H1 (cell line): Measurements from ENCODE around the gene POC1B.

Source experiments
- CHD2 ChIP-seq: IDR thresholded peaks from 2 replicates; pipeline ENCODE4 v1.6.1; 2012; ENCODE audit warnings: low read length, improper control_type of control experiment
- EP300 ChIP-seq, 2 experiments: IDR thresholded peaks; 1 replicate in 1 of 2; 2 replicates in 1 of 2; pipeline ENCODE4 v1.6.1; 2011 to 2012; ENCODE audit warnings: low read depth in 2 of 2, low read length in 2 of 2, mild to moderate bottlenecking in 2 of 2, borderline replicate concordance in 1 of 2, inconsistent platforms in 1 of 2, moderate library complexity in 1 of 2
- GTF2F1 ChIP-seq: IDR thresholded peaks from 2 replicates; pipeline ENCODE4 v1.6.1; 2012; ENCODE audit warnings: low read depth, low read length, improper control_type of control experiment, borderline replicate concordance
- HDAC2 ChIP-seq, 2 experiments: fragments of 300-600 bp in 1 of 2; sonication (generic) in 1 of 2; IDR thresholded peaks; 2 replicates each; pipeline ENCODE4 v1.6.1; 2011 to 2012; ENCODE audit warnings: low read depth in 2 of 2, low read length in 2 of 2, mild to moderate bottlenecking in 2 of 2, moderate library complexity in 2 of 2, borderline replicate concordance in 1 of 2, inconsistent platforms in 1 of 2
- RAD21 ChIP-seq, 2 experiments: IDR thresholded peaks in 1 of 2; conservative IDR thresholded peaks in 1 of 2; 2 replicates each; pipeline ENCODE4 v1.6.1; 2011; ENCODE audit warnings: low read depth in 2 of 2, low read length in 2 of 2, improper control_type of control experiment in 1 of 2, inconsistent platforms in 1 of 2, mild to moderate bottlenecking in 1 of 2, moderate library complexity in 1 of 2
- SP2 ChIP-seq: IDR thresholded peaks from 2 replicates; pipeline ENCODE4 v1.6.1; 2012; ENCODE audit warnings: mild to moderate bottlenecking, low read length, inconsistent platforms
- ZNF274 ChIP-seq: IDR thresholded peaks from 2 replicates; pipeline ENCODE4 v1.7.0; 2012; ENCODE audit warnings: low read length, borderline replicate concordance; ENCODE audit errors: extremely low read depth
- TF ChIP-seq, protein P1 (sequence below), 3 experiments: IDR thresholded peaks; 1 replicate in 2 of 3; 2 replicates in 1 of 3; pipeline versions ENCODE4 v1.5.1 to v1.6.1; 2011; ENCODE audit warnings: low read length in 3 of 3, mild to moderate bottlenecking in 3 of 3, inconsistent platforms in 2 of 3, low read depth in 1 of 3, moderate library complexity in 1 of 3; ENCODE audit not compliant: insufficient read depth in 1 of 3; ENCODE audit errors: control extremely low read depth in 1 of 3
- TF ChIP-seq, protein P2 (sequence below): IDR thresholded peaks from 2 replicates; pipeline ENCODE4 v1.6.1; 2011; ENCODE audit warnings: low read length, improper control_type of control experiment

DNA sequence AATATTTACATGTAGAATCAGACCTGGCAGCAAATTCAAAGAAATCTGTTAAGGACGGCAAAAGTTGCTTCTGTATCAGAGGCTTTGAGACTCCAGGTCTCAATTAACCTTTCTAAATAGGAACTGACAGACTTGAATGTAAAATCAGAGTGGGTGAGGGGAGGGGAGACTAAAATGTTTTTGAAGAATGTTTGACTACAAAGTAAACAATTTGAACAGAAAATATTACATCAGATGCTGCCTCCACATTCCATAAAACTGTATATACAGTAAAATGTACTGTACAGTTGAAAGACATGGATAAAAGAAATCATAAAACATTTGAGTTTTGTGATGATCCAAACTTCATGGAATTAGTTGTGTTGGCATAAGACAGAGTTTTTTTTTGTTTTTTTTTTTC is 49.5 kb upstream of the POC1B start:
- TF ChIP-seq EP300 (IDR thresholded peaks at IDR 0.05; ENCODE audit: borderline replicate concordance in 1 of 2, low read depth in 2 of 2, low read length in 2 of 2), result no peak
- TF ChIP-seq, protein P1, sequence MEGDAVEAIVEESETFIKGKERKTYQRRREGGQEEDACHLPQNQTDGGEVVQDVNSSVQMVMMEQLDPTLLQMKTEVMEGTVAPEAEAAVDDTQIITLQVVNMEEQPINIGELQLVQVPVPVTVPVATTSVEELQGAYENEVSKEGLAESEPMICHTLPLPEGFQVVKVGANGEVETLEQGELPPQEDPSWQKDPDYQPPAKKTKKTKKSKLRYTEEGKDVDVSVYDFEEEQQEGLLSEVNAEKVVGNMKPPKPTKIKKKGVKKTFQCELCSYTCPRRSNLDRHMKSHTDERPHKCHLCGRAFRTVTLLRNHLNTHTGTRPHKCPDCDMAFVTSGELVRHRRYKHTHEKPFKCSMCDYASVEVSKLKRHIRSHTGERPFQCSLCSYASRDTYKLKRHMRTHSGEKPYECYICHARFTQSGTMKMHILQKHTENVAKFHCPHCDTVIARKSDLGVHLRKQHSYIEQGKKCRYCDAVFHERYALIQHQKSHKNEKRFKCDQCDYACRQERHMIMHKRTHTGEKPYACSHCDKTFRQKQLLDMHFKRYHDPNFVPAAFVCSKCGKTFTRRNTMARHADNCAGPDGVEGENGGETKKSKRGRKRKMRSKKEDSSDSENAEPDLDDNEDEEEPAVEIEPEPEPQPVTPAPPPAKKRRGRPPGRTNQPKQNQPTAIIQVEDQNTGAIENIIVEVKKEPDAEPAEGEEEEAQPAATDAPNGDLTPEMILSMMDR (IDR thresholded peaks at IDR 0.05; ENCODE audit: control extremely low read depth in 1 of 3, insufficient read depth in 1 of 3, low read depth in 1 of 3, low read length in 3 of 3), result no peak
- no peak for TF ChIP-seq RAD21 (IDR thresholded peaks at IDR 0.05 in 1 of 2, conservative IDR thresholded peaks at IDR 0.05 in 1 of 2; ENCODE audit: low read depth in 2 of 2, low read length in 2 of 2)
- TF ChIP-seq, protein P2, sequence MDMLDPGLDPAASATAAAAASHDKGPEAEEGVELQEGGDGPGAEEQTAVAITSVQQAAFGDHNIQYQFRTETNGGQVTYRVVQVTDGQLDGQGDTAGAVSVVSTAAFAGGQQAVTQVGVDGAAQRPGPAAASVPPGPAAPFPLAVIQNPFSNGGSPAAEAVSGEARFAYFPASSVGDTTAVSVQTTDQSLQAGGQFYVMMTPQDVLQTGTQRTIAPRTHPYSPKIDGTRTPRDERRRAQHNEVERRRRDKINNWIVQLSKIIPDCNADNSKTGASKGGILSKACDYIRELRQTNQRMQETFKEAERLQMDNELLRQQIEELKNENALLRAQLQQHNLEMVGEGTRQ, result no peak
- no peak for TF ChIP-seq GTF2F1
- no peak for TF ChIP-seq ZNF274
- no peak for TF ChIP-seq HDAC2 (IDR thresholded peaks at IDR 0.05; ENCODE audit: borderline replicate concordance in 1 of 2, low read depth in 2 of 2, low read length in 2 of 2)
- TF ChIP-seq CHD2, result no peak
- TF ChIP-seq SP2, result no peak
